Activated CD4-positive, alpha-beta T cell treated with anti-CD3 and anti-CD28 coated beads for 36 hours (primary cell): ENCODE results near the gene CCDC150. TPM values are rescaled to one million over a fixed set of nuclear protein-coding genes. Genes with fewer than 3 reads are reported as not detected.
"Not testable (repeated sequence)": the region's sequence is repeated elsewhere in the genome, so short reads cannot be mapped to it uniquely, and the experiment has no call there.

ENCODE experiments used
- ATAC-seq: fragments of 200-7000 bp; cut with Tn5 transposase; one replicate; pipeline ENCODE4 v1.10.0; 2021; ENCODE audit warnings: mild to moderate bottlenecking, moderate library complexity
- CTCF ChIA-PET: fragments of 350-600 bp; sonication (Branson Sonifier 250); formaldehyde crosslinking; loops from one replicate; lab custom pipeline; 2021; ENCODE audit warnings: antibody characterized with exemption; lab: Charles Lee
- POLR2A ChIA-PET: fragments of 350-600 bp; sonication (Branson Sonifier 250); formaldehyde crosslinking; loops from one replicate; lab custom pipeline; 2021; ENCODE audit warnings: antibody characterized with exemption, inconsistent platforms; lab: Charles Lee
- DNase-seq: peaks from one replicate; pipeline ENCODE4 v3.0.0-alpha.2; 2020
- H3K27ac Mint-ChIP-seq: one replicate; pipeline ENCODE4 v1.8.0; 2021; ENCODE audit warnings: mixed read lengths
- H3K27me3 Mint-ChIP-seq: one replicate; pipeline ENCODE4 v1.8.0; 2021; ENCODE audit warnings: mixed read lengths
- H3K36me3 Mint-ChIP-seq: one replicate; pipeline ENCODE4 v1.8.0; 2021; ENCODE audit warnings: low read depth, mixed read lengths
- H3K4me1 Mint-ChIP-seq: one replicate; pipeline ENCODE4 v1.8.0; 2021; ENCODE audit warnings: mixed read lengths
- H3K4me3 Mint-ChIP-seq: one replicate; pipeline ENCODE4 v1.8.0; 2021; ENCODE audit warnings: mild to moderate bottlenecking, moderate library complexity, mixed read lengths
- H3K9me3 Mint-ChIP-seq: one replicate; pipeline ENCODE4 v1.8.0; 2021; ENCODE audit warnings: low read depth, mixed read lengths
- intact Hi-C, 2 experiments: fragments of 100-400 bp; cut with DNase I in 1 of 2; cut with micrococcal nuclease in 1 of 2; formaldehyde crosslinking; loops; one replicate each; pipeline versions ENCODE4 v1.14.2 to v1.15.1; 2022 to 2024; cut with DNase I, micrococcal nuclease
- total RNA-seq, 2 experiments: library from RNA; stranded (reverse); gene quantifications; one replicate each; pipeline ENCODE4 v1.2.3, GENCODE V29; 2021

CCDC150 gene
- total RNA-seq, 2 experiments from 2014 or later = 11.8 to 14.6 TPM

- ChIA-PET CTCF (no interaction called here), POLR2A (no interaction called here)
- intact Hi-C loops = no loop called here
- no peak overlapping the region for H3K27ac Mint-ChIP-seq
- ATAC-seq (no peak), DNase-seq (no peak)
- H3K4me3 Mint-ChIP-seq = no peak overlapping the region
- H3K27me3 Mint-ChIP-seq = no peaks in the 10 kb centered on the region
- peaks cover 3% of the 10 kb centered on the region for H3K36me3 Mint-ChIP-seq
- H3K4me1 Mint-ChIP-seq = no peaks in the 10 kb centered on the region
- H3K9me3 Mint-ChIP-seq = no peaks in the 10 kb centered on the region
These were observed 37.9 kb downstream of the CCDC150 start for GRCh38 chr2:196677404-196677803.

DNA sequence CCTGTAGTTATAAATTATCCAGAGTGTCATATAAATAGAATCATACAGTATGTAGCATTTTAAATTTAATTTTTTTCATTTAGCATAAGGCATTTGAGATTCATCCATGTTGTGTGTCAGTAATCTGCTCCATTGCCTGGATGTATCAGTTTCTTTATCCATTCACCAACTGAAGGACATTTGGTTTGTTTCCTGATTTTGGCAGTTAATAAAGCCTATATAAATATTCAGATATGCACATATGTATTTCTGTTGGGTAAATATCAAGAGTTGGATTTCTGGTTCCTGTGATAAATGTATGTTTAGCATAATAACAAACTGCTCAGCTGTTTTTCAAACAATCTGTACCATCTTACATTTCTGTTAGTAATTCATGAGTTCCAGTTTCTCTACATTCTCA lies 39.9 kb downstream of the CCDC150 start:
- DNase-seq (no peak), ATAC-seq (no peak)
- intact Hi-C loops = no loop called here
- H3K27me3 Mint-ChIP-seq = no peaks in the 10 kb centered on the region
- no peaks in the 10 kb centered on the region for H3K4me1 Mint-ChIP-seq
- ChIA-PET CTCF (no interaction called here), POLR2A (no interaction called here)
- H3K36me3 Mint-ChIP-seq = peaks cover 2% of the 10 kb centered on the region
- H3K27ac Mint-ChIP-seq = no peak overlapping the region
- H3K4me3 Mint-ChIP-seq = no peak overlapping the region
- no peaks in the 10 kb centered on the region for H3K9me3 Mint-ChIP-seq

GRCh38 chr2:196681510-196681909 lies 42.0 kb downstream of the CCDC150 start:
- H3K27me3 Mint-ChIP-seq = no peaks in the 10 kb centered on the region
- H3K4me3 Mint-ChIP-seq = no peak overlapping the region
- H3K9me3 Mint-ChIP-seq = no peaks in the 10 kb centered on the region
- H3K27ac Mint-ChIP-seq = no peak overlapping the region
- DNase-seq = no peak
- no peak for ATAC-seq
- ChIA-PET POLR2A (no interaction called here), CTCF (no interaction called here)
- H3K36me3 Mint-ChIP-seq = no peaks in the 10 kb centered on the region
- intact Hi-C loops = no loop called here
- H3K4me1 Mint-ChIP-seq = no peaks in the 10 kb centered on the region

- no peak overlapping the region for H3K4me3 Mint-ChIP-seq
- POLR2A ChIA-PET = no interaction called here
- ATAC-seq (no peak), DNase-seq (no peak)
- intact Hi-C loops = no loop called here
- no peaks in the 10 kb centered on the region for H3K4me1 Mint-ChIP-seq
- peaks cover 3% of the 10 kb centered on the region for H3K36me3 Mint-ChIP-seq
- no peak overlapping the region for H3K27ac Mint-ChIP-seq
- H3K27me3 Mint-ChIP-seq = no peaks in the 10 kb centered on the region
- H3K9me3 Mint-ChIP-seq = peaks cover 5% of the 10 kb centered on the region
- CTCF ChIA-PET = interaction anchor here (0.6 kb wide), 1 partner anchor 27 kb away, joined by 3 read pairs; no protein-coding TSS in a partner anchor
These were observed 46.3 kb downstream of the CCDC150 start for GRCh38 chr2:196685792-196686191.

GRCh38 chr2:196686737-196687136 lies 47.2 kb downstream of the CCDC150 start:
- H3K4me3 Mint-ChIP-seq, POLR2A ChIA-PET, intact Hi-C loops, ATAC-seq, H3K27ac Mint-ChIP-seq, H3K9me3 Mint-ChIP-seq, H3K27me3 Mint-ChIP-seq, H3K4me1 Mint-ChIP-seq, DNase-seq, CTCF ChIA-PET, H3K36me3 Mint-ChIP-seq: not testable (repeated sequence)

- POLR2A ChIA-PET = no interaction called here
- H3K4me1 Mint-ChIP-seq = no peaks in the 10 kb centered on the region
- H3K9me3 Mint-ChIP-seq = no peaks in the 10 kb centered on the region
- DNase-seq = no peak
- CTCF ChIA-PET = interaction anchor here (0.6 to 0.8 kb wide), 2 partner anchors 25 to 917 kb away, joined by 3 read pairs; no protein-coding TSS in a partner anchor
- intact Hi-C loops = no loop called here
- H3K36me3 Mint-ChIP-seq = no peaks in the 10 kb centered on the region
- no peak overlapping the region for H3K27ac Mint-ChIP-seq
- no peaks in the 10 kb centered on the region for H3K27me3 Mint-ChIP-seq
- H3K4me3 Mint-ChIP-seq = no peak overlapping the region
- ATAC-seq = no peak
These were observed 57.0 kb downstream of the CCDC150 start for GRCh38 chr2:196696423-196697079.

- no peaks in the 10 kb centered on the region for H3K4me1 Mint-ChIP-seq
- H3K9me3 Mint-ChIP-seq = no peaks in the 10 kb centered on the region
- no peak for DNase-seq
- no peaks in the 10 kb centered on the region for H3K36me3 Mint-ChIP-seq
- POLR2A ChIA-PET = no interaction called here
- H3K4me3 Mint-ChIP-seq = no peak overlapping the region
- no peaks in the 10 kb centered on the region for H3K27me3 Mint-ChIP-seq
- CTCF ChIA-PET = no interaction called here
- no peak for ATAC-seq
- no peak overlapping the region for H3K27ac Mint-ChIP-seq
- intact Hi-C loops = no loop called here
These were observed 58.3 kb downstream of the CCDC150 start for GRCh38 chr2:196697825-196698224.

DNA sequence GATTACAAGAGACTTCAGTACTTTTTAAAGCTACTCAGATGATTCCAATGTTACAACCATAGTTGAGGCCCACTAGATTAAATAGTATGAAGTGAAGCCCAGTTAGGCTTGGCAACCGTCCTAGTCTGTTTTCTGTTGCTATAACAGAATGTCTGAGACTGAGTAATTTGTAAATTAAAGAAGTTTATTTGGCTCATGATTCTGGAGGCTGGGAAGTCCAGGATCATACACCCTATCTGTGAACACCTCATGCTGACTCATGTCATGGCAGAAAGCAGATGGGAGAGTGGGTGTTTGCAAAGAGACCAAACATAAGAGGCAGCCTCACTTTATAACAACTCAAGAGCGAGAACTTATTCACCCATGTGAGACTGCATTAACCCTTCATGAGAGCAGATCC lies 63.1 kb downstream of the CCDC150 start:
- ChIA-PET POLR2A (no interaction called here), CTCF (interaction anchor here (0.7 kb wide), 1 partner anchor 8 kb away, joined by 3 read pairs; no protein-coding TSS in a partner anchor)
- ATAC-seq (no peak), DNase-seq (no peak)
- Mint-ChIP-seq H3K4me3 (no peak overlapping the region), H3K36me3 (no peaks in the 10 kb centered on the region), H3K9me3 (no peaks in the 10 kb centered on the region), H3K27me3 (no peaks in the 10 kb centered on the region), H3K4me1 (no peaks in the 10 kb centered on the region), H3K27ac (no peak overlapping the region)
- intact Hi-C loops = no loop called here

GRCh38 chr2:196703695-196704094 lies 64.2 kb downstream of the CCDC150 start:
- ATAC-seq = no peak
- Mint-ChIP-seq H3K9me3 (no peaks in the 10 kb centered on the region), H3K27me3 (no peaks in the 10 kb centered on the region), H3K4me3 (no peak overlapping the region), H3K36me3 (no peaks in the 10 kb centered on the region), H3K4me1 (no peaks in the 10 kb centered on the region), H3K27ac (no peak overlapping the region)
- ChIA-PET POLR2A (no interaction called here), CTCF (no interaction called here)
- intact Hi-C loops = no loop called here
- DNase-seq = no peak

DNA sequence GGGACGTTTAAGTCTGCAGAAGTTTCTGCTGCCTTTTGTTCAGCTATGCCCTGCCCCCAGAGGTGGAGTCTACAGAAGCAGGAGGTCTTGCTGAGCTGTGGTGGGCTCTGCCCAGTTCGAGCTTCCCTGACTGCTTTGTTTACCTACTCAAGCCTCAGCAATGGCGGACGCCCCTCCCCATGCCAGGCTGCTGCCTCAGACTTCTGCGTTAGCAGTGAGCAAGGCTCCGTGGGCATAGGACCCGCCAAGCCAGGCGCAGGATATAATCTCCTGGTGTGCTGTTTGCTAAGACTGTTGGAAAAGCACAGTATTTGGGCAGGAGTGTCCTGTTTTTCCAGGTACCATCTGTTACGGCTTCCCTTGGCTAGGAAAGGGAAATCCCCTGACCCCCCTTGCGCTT lies 70.5 kb downstream of the CCDC150 start:
- not testable (repeated sequence) for ATAC-seq, H3K36me3 Mint-ChIP-seq

DNA sequence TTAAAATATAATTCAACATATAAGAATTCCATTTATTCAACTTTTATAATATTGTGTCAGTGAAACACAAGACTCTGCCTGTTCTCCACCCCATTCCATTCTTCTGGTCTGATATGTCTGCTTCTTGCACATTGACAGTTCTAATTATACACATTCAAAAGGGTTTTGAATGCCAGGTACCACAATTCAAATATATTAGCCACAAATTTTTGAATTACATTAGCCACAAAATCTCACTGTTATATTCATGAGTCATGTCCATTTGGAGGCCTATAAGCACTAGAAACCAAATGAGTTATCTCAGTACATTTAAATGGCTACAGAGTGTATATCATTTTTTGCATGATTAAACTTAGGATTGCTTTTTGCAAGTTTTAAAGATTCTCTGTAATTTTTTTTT lies 72.1 kb downstream of the CCDC150 start:
- intact Hi-C loops = no loop called here
- H3K9me3 Mint-ChIP-seq = peaks cover 5% of the 10 kb centered on the region
- ATAC-seq (no peak), DNase-seq (no peak)
- POLR2A ChIA-PET = no interaction called here
- no peak overlapping the region for H3K4me3 Mint-ChIP-seq
- H3K36me3 Mint-ChIP-seq = peaks cover 4% of the 10 kb centered on the region
- CTCF ChIA-PET = no interaction called here
- peaks cover 4% of the 10 kb centered on the region for H3K27me3 Mint-ChIP-seq
- no peaks in the 10 kb centered on the region for H3K4me1 Mint-ChIP-seq
- H3K27ac Mint-ChIP-seq = no peak overlapping the region

More for the DNA sequence above, 70.5 kb downstream of the CCDC150 start:
- H3K9me3 Mint-ChIP-seq, POLR2A ChIA-PET, H3K4me1 Mint-ChIP-seq, H3K4me3 Mint-ChIP-seq, CTCF ChIA-PET, DNase-seq, intact Hi-C loops, H3K27ac Mint-ChIP-seq, H3K27me3 Mint-ChIP-seq: not testable (repeated sequence)

GRCh38 chr2:196712867-196713266 lies 73.4 kb downstream of the CCDC150 start:
- Mint-ChIP-seq H3K27me3 (peaks cover 4% of the 10 kb centered on the region), H3K4me3 (no peak overlapping the region), H3K27ac (no peak overlapping the region), H3K9me3 (peaks cover 5% of the 10 kb centered on the region), H3K36me3 (peaks cover 4% of the 10 kb centered on the region), H3K4me1 (no peaks in the 10 kb centered on the region)
- DNase-seq (no peak), ATAC-seq (no peak)
- ChIA-PET POLR2A (interaction anchor here (0.7 kb wide), 1 partner anchor 11 kb away, joined by 3 read pairs; no protein-coding TSS in a partner anchor), CTCF (no interaction called here)
- intact Hi-C loops = no loop called here
